ENCODE data around the gene TEX22. TPM values are rescaled to one million over a fixed set of nuclear protein-coding genes. Genes with fewer than 3 reads are reported as not detected.

TEX22 gene
- total RNA-seq, 1 donor from 2014 or later, result 3.2 TPM

DNA sequence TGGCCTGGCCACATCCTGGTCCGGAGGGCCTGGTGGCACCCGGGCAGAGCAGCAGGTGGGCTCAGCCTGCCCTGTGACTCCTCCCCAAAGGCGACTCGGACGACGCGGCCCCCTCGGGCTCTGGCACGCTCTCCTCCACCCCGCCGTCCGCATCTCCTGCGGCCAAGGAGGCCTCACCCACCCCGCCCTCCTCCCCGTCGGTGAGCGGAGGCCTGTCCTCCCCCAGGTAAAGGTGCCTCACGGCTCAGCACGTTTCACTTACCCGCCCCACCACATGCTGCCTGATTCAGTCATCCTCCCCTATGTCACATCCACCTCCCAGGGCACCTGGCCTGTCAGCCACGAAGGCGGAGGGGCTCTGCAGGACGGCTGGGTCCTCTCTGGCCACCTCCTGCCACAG lies 6.8 kb upstream of the TEX22 start:
- ATAC-seq, result no peak
- H3K36me3 ChIP-seq, result peaks cover 6% of the 10 kb centered on the region
- DNase-seq, result no peak

DNA sequence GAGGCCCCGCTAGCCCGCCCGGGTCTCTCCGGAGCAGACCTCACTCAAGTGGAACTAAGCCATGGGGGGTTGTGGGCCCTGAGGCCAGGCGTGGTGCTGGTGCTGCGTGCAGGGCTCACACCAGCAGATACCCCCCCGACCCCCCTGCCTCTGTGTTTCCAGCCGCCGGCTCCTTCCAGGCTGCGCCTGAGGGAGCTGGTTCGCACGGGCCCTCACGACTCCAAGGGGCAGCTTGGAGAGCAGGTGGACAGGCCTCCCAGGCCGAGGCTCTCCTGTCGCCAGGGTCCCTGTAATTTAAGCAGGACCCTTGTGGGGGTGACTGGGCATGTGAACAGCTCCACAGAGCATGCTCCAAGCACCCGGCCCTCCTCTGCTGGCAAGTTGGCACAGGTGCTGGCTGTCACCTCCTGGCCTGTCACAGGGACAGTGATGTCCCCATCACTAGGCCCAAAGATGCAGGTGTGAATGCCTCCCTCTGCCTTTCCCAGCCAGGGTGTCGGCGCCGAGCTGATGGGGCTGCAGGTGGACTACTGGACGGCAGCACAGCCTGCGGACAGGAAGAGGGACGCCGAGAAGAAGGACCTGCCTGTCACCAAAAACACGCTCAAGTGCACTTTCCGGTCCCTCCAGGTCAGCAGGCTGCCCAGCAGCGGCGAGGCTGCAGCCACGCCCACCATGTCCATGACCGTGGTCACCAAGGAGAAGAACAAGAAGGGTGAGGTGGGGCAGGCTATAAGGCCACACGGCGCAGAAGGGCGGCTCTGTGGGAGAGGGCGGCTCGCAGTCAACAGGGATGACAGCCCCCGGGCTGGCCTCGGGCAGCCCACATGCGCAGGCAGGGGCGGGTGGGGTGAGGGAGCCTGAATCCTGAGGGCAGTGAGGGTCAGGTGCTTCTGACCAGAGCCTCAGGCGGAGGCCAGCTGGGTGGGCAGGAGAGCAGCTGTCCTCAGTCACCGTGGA lies 5.9 kb upstream of the TEX22 start:
- TF ChIP-seq, protein P1, sequence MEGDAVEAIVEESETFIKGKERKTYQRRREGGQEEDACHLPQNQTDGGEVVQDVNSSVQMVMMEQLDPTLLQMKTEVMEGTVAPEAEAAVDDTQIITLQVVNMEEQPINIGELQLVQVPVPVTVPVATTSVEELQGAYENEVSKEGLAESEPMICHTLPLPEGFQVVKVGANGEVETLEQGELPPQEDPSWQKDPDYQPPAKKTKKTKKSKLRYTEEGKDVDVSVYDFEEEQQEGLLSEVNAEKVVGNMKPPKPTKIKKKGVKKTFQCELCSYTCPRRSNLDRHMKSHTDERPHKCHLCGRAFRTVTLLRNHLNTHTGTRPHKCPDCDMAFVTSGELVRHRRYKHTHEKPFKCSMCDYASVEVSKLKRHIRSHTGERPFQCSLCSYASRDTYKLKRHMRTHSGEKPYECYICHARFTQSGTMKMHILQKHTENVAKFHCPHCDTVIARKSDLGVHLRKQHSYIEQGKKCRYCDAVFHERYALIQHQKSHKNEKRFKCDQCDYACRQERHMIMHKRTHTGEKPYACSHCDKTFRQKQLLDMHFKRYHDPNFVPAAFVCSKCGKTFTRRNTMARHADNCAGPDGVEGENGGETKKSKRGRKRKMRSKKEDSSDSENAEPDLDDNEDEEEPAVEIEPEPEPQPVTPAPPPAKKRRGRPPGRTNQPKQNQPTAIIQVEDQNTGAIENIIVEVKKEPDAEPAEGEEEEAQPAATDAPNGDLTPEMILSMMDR (IDR thresholded peaks at IDR 0.05), result no peak
- H3K4me1 ChIP-seq, result peaks cover 19% of the 10 kb centered on the region
- intact Hi-C loops (cut with DNase I), result loop anchor here (10.0 kb wide), 1 partner anchor 102 kb away; the partner anchor contains the start of gene TEDC1
- no peaks in the 10 kb centered on the region for H3K36me3 ChIP-seq
- no peak overlapping the region for H3K27ac ChIP-seq
- no peaks in the 10 kb centered on the region for H3K9me3 ChIP-seq
- ATAC-seq (no peak), DNase-seq (no peak)
- no peaks in the 10 kb centered on the region for H3K27me3 ChIP-seq
- H3K4me3 ChIP-seq, result no peak overlapping the region

More for the DNA sequence above, 6.8 kb upstream of the TEX22 start:
- no peak overlapping the region for H3K27ac ChIP-seq
- no peak overlapping the region for H3K4me3 ChIP-seq
- H3K27me3 ChIP-seq, result no peaks in the 10 kb centered on the region
- no peaks in the 10 kb centered on the region for H3K9me3 ChIP-seq
- peaks cover 19% of the 10 kb centered on the region for H3K4me1 ChIP-seq
- TF ChIP-seq, protein P1 (IDR thresholded peaks at IDR 0.05), result no peak
- intact Hi-C loops (cut with DNase I), result loop anchor here (10.0 kb wide), 1 partner anchor 103 kb away; the partner anchor contains the start of gene TEDC1

- no peak overlapping the region for H3K4me3 ChIP-seq
- intact Hi-C loops (cut with DNase I), result loop anchor here (10.0 kb wide), 1 partner anchor 102 kb away; the partner anchor contains the start of gene TEDC1
- ATAC-seq (no peak), DNase-seq (no peak)
- peaks cover 24% of the 10 kb centered on the region for H3K4me1 ChIP-seq
- no peaks in the 10 kb centered on the region for H3K27me3 ChIP-seq
- no peak overlapping the region for H3K27ac ChIP-seq
- no peaks in the 10 kb centered on the region for H3K36me3 ChIP-seq
- TF ChIP-seq, protein P1 (IDR thresholded peaks at IDR 0.05), result no peak
- no peaks in the 10 kb centered on the region for H3K9me3 ChIP-seq
These were observed 5.2 kb upstream of the TEX22 start for GRCh38 chr14:105393151-105393550.

DNA sequence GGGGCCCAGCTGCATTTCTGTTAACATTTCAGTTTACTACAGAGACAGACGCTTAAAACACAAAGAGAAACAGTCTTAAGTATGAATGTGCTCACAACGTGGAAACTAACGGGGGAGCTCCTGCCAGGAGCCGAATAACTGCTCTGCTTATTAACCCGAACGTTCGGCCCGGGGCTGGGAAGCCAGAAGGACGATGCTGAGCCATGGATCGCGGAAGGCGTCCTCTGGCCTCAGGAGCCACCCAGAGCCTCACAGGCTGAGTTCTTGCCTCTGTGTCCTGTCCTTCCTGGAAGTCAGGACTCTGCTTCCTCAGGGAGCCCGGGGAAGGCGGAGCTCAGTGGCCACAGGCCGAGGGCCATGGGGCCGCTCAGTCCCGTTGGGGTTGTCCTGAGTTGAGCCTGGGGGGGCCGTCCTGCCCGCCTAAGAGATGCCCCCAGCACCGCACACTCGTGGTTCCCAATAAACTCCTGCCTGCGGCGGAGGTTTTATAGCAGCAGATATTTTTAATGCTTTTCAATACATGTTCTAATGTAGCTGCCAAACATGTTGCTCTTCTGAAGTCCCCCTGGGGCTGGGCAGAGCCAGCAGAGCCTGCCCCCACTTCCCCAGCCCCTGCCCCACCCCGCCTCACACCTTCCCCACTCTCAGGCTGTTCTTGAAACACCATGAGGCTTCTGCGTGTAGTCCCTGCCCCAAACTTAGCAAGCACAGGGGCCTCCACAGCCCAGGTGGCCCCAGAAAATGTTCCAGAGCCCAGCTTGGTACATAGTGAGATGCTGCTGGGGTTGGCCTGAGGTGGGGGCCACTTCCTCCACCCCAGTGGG lies 3.4 kb upstream of the TEX22 start:
- peaks cover 14% of the 10 kb centered on the region for H3K4me1 ChIP-seq
- no peak for DNase-seq
- intact Hi-C loops (cut with DNase I), result loop anchor here (10.0 kb wide), 1 partner anchor 100 kb away; the partner anchor contains the start of gene TEDC1
- no peak overlapping the region for H3K27ac ChIP-seq
- ATAC-seq, result no peak
- H3K4me3 ChIP-seq, result no peak overlapping the region
- TF ChIP-seq, protein P1 (IDR thresholded peaks at IDR 0.05), result no peak
- H3K9me3 ChIP-seq, result no peaks in the 10 kb centered on the region
- no peaks in the 10 kb centered on the region for H3K27me3 ChIP-seq
- no peaks in the 10 kb centered on the region for H3K36me3 ChIP-seq

DNA sequence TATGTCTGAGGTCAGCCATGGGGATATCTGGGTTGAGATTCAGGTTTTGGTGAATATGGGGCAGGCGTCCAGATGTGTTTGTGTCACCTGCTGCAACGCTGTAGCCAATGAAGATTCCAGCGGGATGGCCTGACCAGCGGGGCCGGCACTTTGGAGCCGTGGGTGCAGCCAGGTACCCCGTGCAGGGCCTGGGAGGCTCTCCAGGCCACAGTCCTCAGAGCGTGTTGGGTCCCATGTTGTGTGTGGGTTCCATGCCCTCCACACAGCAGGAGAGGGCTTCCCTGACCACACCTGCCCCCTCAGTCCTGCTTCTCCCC lies 2.8 kb upstream of the TEX22 start:
- no peaks in the 10 kb centered on the region for H3K36me3 ChIP-seq
- peaks cover 8% of the 10 kb centered on the region for H3K4me1 ChIP-seq
- TF ChIP-seq, protein P1 (IDR thresholded peaks at IDR 0.05), result no peak
- H3K27ac ChIP-seq, result no peak overlapping the region
- intact Hi-C loops (cut with DNase I), result loop anchor here (10.0 kb wide), 1 partner anchor 99 kb away; the partner anchor contains the start of gene TEDC1
- DNase-seq (no peak), ATAC-seq (no peak)
- no peaks in the 10 kb centered on the region for H3K27me3 ChIP-seq
- H3K4me3 ChIP-seq, result no peak overlapping the region
- no peaks in the 10 kb centered on the region for H3K9me3 ChIP-seq
